ENCODE data around the gene CCDC88B.

DNA sequence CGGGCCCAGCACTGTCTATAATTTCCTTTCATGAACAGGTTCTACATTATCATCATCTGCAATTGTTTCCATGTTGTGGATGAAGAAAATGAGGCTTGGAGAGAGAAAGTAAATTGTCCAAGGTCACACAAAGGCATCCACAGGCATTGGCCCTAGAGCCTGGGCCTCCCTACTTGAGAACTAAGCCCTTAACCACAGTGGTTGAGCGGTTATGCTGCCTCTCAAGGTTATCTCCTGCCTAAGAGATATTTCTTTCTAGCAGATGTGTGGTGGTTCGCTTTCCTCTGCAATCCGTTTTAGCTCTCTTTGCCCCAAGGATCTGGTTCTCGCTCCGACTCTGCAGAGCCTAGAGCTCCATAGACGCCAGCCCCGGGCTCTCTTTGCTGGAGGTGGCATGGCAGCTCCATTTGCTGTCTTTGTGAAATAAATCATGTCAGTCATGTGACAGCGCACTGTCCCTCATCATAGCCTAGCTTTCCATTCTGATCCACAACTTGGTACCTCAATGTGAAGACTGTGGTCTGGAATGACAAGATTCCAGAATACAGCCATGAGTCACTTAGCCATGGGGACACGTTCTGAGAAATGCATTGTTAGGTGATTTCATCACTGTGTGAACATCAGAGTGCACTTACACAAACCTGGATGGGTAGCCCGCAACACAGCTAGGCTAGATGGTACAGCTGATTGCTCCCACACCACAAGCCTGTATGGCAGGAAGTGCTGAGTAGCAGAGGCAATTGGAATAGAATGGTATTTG, 46.1 kb downstream of the CCDC88B start:
- TF ChIP-seq, protein P1, sequence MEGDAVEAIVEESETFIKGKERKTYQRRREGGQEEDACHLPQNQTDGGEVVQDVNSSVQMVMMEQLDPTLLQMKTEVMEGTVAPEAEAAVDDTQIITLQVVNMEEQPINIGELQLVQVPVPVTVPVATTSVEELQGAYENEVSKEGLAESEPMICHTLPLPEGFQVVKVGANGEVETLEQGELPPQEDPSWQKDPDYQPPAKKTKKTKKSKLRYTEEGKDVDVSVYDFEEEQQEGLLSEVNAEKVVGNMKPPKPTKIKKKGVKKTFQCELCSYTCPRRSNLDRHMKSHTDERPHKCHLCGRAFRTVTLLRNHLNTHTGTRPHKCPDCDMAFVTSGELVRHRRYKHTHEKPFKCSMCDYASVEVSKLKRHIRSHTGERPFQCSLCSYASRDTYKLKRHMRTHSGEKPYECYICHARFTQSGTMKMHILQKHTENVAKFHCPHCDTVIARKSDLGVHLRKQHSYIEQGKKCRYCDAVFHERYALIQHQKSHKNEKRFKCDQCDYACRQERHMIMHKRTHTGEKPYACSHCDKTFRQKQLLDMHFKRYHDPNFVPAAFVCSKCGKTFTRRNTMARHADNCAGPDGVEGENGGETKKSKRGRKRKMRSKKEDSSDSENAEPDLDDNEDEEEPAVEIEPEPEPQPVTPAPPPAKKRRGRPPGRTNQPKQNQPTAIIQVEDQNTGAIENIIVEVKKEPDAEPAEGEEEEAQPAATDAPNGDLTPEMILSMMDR (conservative IDR thresholded peaks at IDR 0.05), result no peak
- TF ChIP-seq EZH2 (IDR thresholded peaks at IDR 0.05; ENCODE audit: low read depth), result no peak
